GM21576 (cell line): ENCODE results near the gene MAGEB17.
"Not testable (repeated sequence)": the region's sequence is repeated elsewhere in the genome, so short reads cannot be mapped to it uniquely, and the experiment has no call there.

Source experiments
- ATAC-seq: cut with Tn5 transposase; IDR thresholded peaks from one replicate; pipeline ENCODE4 v1.9.1; 2021; ENCODE audit warnings: mild to moderate bottlenecking, moderate library complexity; ENCODE audit not compliant: unreplicated experiment

Gene MAGEB17, protein sequence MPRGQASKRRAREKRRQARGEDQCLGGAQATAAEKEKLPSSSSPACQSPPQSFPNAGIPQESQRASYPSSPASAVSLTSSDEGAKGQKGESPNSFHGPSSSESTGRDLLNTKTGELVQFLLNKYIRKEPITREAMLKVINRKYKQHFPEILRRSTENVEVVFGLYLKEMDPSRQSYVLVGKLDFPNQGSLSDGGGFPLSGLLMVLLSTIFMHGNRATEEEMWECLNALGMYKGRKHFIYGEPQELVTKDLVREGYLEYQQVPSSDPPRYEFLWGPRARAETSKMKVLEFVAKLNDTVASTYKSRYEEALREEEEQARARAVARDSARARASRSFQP

DNA sequence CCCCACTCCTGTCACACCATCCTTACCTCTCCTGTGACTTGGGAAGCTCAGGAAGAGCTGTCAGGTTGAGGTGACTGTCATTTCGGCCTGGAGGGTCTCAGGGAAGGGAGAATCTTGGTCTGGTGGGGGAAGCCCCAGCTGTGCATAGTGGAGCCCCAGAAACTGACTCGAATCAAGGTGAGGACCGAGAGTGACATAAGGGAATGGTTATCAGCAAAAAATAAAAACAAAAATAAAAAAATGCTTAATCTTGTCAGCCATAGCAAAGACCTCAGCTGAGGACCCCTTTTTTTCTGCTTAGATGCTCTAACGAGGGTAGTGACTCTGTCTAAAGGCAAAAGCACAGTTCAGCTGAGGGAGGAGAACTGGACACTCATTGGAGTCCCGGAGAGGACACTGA, at the start of gene MAGEB17:
Gene MAGEB17 (plus strand): TSS at position 301 of the 400 bp plus-strand sequence. CDS start 2,902 bp downstream, outside the sequence.
- no peak for ATAC-seq

DNA sequence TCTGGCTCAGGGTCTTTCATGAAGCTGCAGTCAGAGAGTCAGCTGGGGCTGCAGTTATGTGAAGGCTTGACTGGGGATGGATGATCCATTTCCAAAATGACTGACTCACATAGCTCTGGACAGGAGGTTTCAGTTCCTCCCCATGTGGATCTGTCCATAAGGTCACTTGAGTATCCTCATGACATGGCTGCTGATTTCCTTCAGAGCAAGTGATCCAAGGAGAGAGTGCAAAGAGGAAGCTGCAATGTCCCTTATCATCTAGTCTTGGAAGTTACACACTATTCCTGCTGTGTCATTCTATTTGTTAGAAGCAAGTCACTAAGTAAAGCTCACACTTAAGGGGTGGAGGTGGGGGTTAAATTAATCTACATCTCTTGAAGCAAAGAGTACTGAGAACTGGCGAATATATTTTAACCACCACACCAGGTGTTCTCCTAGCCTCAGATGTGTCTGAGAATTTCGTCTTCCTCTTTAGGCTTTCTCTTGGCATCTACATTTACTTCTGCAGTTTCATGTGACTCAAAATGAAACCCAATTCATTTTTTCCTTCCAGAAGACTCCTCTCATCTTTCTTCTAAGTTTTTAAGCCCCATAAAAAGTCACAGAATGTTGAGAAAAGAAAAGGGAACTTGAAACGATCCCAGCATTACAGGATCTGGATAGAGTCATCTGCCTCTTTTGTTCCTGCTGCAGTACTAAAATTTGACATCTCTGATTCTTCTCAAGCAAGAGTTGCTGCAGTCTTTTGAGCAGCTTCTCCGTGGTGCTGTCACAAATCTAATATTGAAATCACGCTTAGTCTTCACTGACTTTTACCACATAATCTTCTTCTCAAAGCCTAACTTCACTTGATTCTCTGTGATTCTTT, 47.7 kb upstream of the MAGEB17 start:
- ATAC-seq: peak; percentile 92

DNA sequence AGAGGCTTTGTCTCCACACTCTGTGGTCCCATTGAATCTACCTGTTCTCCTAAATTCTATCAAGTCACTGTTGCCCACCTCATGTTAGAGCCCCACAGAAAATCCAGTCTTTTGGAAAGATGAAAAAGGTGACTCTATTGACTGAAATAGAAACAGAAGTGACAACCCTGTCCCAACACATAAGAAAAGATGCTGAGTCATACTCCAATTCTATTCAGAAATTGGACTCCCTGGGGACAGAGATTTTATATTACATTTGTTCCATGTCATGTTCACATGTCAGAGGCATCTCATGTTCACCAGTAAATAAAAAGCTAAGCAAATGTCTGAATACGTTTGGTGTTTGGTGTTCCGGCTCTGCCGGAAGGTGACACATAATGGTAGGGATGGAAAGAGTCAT, 46.9 kb upstream of the MAGEB17 start:
- ATAC-seq: no peak

DNA sequence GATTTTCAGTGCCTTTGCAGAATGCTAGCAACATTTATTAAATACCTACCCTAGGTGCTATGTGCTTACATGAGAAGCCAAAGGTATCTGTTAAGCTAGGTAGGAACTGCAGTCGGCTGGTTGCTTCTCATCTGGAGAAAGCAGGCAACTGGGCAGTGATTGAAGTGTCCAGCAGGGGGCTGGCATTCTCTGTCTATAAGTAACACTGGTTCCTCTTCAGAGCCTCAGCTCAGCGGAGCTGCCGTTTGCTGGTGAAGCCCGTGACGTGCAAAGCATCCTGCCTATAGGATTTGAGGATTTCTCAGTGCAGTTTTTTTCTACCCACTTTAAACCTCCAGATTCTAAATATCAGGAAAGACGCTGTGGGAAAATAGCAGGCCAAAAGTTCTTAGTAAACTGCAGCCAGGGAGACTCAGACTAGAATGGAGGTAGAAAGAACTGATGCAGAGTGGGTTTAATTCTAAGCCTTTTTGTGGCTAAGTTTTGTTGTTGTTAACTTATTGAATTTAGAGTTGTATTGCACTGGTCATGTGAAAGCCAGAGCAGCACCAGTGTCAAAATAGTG, 44.0 kb upstream of the MAGEB17 start, which contains the start of gene GRPR:
Gene GRPR (plus strand): TSS at position 344 of the 565 bp plus-strand sequence. CDS start 389 bp downstream, outside the sequence.
- ATAC-seq: peak; percentile 50

DNA sequence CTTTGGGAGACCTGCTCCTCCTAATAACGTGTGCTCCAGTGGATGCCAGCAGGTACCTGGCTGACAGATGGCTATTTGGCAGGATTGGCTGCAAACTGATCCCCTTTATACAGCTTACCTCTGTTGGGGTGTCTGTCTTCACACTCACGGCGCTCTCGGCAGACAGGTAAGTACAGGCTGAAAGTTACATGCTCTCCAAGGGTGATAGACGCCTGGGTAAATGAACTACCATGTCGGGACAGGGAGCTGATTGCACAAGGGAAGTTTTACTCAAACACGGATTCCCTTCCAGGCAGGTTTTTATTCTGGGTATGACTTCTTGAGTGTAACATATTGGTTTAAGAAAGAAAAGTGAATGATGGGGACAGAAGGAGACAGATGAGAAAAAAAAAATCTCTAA, 43.1 kb upstream of the MAGEB17 start:
- no peak for ATAC-seq

DNA sequence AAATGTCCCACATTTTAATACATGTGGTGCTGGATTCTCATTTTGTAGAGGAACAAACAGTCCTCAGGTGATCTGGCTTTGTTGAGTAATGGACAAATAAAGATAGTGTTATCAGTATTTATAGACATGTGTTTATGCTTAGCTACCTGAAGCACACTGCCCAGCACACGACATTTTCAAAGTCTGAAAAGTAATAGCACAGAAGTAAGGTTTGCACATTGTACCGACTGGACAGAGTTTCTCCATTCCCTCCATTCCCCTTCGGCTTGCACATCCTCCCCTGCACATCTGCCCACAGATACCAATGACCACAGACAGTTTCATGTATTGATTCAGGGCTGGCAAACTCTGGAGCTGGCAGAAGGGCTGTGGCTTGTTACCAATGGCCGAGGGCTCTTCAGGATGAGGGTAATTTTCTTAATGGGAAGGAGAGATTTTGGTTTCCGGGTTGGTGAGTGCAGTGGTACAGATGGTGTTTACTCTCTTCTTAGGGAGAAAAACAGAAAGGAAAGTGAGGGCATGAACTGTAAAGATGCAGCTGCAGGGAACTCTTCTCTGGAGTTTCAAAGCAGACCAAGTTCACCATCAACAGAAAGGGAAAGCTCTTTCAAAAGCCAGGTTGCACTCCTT, 41.6 kb upstream of the MAGEB17 start:
- no peak for ATAC-seq

DNA sequence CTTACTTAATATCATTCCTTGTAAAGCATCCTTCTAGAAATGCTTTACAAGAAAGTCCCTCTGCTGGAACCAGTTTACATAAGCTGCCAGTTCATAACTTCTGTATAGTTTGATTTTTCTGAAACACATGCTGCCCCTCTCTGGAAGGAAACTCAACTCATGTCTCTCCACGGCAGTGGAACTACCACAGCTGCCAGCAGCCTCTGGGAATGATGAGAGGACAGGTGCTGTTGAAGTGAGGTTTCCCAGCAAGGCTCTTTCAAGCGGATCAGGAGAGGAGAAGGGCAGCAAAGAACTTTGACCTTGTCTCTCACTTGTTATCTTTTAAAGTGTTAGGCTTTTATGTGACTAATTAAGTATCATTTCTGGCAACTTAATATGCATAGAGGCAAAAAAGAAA, 36.6 kb upstream of the MAGEB17 start:
- ATAC-seq: no peak

DNA sequence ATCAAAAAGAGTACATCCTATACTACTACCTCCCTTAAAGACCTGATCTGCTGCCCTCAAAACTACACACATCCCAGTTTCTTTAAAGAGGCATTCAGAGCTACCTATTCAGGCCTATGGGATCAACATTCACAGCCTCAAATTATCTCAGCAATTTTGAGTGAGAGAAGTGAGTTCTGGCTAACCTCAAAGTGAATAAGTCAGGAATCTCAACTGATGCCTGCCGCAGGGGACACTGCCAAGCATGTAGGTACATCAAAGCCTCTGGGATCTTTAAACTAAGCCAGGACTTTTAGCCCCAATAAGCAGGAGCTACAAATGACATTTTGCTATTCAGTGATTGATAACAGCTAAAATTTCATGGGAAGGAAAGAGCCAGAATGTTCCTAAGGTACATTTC, 32.3 kb upstream of the MAGEB17 start:
- no peak for ATAC-seq

DNA sequence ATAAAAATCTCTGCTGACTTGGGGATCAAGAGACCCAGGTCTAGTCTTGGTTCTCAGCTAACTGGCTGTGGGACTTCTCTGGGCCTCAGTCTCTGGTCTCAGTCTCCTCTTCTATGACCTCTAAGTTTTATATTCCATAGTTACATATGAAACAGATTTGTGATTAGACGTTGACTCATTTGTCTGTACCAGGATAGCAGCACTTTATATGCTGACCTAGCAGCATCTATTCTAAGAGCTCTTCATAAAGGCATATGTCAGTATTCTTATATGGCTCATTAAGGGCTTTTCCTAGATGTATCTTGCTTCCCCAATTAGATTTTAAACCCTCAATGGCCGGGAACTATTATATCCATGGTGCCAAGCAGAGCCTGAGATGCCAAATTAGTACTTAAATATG, 31.2 kb upstream of the MAGEB17 start:
- no peak for ATAC-seq

DNA sequence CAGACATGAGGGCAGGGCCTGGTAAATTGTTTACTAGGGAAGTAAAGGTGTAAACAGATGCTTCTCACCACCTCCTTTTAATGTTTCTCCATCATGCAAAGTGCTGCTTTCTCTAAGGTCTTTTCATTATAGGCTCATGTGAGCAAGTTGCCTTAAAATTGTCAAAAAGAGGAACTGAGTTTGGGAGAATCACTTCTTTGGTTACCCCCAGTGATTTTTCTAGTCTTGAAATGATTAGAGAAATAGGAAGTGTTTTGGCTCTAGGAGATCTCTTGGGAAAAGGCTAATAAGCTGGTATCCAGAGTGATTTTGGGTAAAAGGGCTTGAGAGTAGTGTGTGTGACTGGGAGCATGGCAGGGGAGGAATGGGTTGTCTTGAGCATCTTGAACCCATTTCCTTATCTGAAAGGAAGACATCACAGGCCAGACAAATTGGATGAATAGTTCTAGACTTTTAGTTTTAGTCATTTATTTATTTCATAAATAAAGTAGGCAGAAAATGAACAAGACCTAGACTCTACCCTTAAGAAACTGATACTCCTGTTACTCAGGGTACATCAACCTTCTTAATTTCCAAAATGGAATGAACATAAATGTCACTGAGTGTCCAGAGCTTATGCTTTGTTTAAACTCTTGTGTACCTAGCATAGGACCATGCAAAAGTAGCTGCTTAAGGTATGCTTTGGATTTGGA, 29.7 kb upstream of the MAGEB17 start:
- ATAC-seq: peak; percentile 74

DNA sequence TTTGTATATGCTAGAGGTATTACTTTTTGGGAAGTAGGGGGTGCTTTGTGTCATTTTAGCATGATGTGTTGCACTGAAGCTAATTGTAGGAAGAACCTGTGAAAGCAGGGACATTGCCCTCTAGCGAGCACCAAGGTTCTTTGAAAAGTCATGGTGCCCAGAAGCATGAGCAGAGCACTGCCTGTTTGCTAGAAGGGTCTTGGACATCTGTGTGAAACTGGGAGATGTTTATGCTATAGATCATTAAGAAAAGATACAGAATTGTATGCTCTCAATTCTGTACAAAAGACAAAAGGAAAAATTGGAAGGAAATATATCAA, 29.2 kb upstream of the MAGEB17 start:
- peak; percentile 30 for ATAC-seq

DNA sequence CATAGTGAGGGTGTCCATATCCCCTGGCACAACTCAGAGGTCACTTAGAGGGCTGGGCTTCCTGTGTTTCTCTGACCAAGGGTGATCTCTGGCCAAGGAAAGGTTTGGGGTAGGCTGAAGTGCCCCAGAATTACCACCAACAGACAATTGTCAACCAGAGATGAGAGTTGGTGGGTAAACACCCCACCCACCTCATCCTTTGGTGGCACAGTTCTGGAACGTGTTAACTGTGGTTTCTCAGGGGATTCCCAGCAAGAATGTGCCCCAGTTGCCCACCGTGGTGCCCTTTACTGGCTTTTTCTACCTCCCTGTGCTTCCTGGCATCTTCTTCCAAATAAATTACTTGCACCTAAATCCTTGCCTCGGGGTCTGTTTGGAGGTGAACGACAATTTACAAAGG, 26.8 kb upstream of the MAGEB17 start:
- ATAC-seq: no peak

DNA sequence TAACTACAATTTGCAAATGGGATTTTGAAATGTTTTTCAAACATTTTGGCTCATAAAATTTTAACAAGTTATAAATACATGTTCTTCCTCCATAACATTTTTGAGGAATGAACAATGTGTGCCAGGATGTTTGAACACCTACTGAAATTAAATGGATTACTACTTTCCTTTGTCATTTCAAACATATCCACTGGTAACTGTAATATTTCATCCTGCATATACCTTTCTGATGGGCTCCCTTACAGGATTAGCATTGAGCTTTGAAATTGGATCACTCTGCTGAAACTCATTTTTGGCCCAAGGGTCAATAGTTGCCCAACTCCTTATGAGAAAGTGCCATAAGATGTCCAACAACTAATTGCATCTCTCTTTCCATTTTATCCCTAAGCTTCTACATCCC, 26.3 kb upstream of the MAGEB17 start:
- ATAC-seq: no peak

DNA sequence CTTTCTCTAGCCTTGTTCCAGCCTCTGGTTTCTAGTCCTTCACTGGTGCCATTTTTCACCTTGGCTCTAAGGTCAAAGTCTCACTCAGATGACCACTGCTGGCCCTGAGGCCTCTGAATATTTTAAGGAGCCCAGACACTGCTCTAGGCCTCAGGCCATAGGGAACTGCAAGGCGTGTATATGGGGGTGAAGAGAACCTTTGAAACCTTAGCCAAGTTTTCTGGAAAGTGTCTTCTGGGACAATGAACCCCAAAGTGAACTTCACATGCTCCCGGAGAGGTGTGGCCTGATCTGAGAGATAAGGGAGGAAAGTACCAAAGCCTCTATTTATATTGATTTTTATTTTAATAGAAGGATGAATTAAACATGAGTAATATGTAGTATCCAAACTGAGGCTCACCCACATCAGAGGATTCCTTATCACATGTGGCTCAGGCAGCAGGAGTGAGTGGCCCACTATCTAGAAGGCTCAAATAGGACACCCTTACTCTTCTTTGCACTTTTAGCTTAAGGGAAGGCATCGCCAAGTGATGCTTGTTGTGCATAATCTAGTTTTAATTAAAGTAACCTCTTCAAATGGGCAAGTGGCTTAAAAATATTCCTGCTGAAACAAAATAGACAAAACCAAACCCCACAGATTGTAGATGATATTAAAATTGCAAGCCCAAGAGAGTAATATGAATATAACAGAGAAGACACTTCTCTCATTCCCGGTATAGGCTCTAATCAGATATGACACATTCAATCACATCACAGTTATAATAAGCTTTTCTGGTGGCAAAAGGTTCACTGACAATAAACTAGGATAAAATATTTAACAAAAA, 25.6 kb upstream of the MAGEB17 start:
- ATAC-seq: no peak

DNA sequence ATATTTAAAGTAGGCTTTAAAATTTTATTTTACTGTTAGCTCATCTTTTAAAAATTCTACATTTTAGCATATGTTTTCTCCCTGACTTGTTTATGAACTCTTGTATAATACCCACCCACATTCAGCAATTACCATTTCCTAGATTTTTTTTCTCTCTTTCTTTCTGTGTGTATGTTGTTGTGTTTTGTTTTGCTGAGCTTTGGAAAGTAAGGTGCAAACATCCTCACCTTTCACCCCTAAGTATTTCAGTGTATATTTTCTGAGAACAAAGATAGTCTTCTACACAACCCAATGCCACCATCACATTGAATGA, 25.1 kb upstream of the MAGEB17 start:
- ATAC-seq: no peak

DNA sequence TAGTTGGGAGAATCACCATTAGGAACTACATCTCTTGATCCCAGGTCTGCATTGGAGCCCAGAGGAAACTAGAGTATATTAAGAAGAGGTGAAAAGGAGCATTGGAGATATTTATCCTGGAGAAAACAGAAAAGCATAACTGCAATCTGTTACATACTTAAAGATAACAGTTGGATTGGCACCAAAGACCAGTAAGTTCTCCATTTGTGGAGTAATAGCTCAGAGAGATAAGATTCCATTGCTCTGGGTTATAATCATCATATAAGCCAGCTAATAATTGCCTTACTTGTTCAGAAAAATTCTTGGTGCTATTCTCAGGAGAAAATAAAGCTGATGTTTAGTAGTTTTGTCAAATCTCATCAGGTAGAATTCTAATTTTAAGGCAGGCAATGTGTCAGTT, 23.3 kb upstream of the MAGEB17 start:
- ATAC-seq: no peak

DNA sequence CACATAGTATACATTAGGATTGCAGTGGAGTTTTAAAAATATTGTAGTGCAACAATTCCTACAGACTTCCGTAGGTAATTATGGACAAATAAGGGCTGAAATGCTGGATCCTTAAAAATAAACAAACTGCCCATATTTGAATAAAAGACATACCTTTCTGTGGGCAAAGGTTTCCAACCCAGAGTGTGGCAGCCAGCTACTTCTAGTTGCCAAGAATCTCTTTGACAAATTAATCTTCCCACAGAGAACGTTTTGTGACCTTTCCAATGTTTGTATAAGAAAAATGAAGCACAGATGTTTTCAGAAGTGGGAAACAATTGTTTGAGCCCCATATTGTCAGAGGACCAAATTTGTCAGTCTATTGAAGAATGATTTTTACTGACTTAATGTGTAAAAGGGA, 22.9 kb upstream of the MAGEB17 start:
- ATAC-seq: no peak

DNA sequence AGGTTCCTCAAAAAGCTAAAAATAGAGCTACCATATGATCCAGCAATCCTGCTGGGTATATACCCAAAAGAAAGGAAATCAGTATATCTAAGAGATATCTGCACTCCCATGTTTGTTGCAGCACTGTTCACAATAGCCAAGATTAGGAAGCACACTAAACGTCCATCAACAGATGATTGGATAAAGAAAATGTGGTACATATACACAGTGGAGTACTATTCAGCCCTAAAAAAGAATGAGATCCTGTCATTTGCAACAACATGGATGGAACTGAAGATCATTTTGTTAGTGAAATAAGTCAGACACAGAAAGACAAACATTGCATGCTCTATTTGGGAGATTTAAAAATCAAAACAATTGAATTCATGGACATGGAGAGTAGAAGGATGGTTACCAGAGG, 22.2 kb upstream of the MAGEB17 start:
- ATAC-seq: not testable (repeated sequence)

DNA sequence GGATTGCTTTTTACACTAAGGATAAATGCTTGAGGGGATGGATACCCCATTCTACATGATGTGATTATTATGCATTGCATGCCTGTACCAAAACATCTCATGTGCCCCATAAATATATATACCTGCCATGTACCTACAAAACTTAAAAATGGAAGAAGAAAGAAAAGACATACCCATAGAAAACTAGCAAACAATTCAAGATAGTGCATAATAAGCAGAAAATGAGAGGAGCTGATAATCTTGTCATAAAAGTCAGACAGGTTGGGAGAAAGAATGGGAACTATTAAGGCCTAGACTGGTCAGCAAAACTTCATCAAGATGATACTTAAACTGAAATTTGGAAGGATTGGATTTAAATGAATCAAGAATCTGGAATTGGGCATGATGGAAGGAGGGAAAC, 21.6 kb upstream of the MAGEB17 start:
- no peak for ATAC-seq

DNA sequence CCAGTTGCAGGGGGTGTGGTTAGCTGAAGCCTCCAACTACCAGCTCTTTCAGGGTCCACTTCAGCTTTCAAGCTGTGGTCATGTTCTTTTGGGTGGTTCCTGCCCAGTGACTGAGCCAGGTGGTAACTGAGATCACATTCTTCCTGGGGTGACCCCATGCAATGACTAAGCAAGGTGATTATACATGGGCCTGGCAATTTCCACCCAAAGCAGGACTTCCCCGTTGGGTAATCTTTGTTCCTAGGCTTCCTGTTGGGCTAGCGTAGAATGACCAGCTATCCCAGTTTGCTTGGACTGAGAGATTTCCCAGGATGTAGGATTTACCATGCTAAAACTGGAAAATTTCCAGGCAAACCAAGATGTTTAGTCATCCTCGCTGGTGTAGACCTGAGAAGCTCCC, 18.4 kb upstream of the MAGEB17 start:
- ATAC-seq: no peak
